HG03520 (cell line): ENCODE results near the gene C17orf75.
"Not testable (repeated sequence)": the region's sequence is repeated elsewhere in the genome, so short reads cannot be mapped to it uniquely, and the experiment has no call there.

Experiments
- ATAC-seq: cut with Tn5 transposase; IDR thresholded peaks from one replicate; pipeline ENCODE4 v1.9.1; 2021; ENCODE audit warnings: mild to moderate bottlenecking, moderate library complexity; ENCODE audit not compliant: unreplicated experiment

Gene C17orf75, protein sequence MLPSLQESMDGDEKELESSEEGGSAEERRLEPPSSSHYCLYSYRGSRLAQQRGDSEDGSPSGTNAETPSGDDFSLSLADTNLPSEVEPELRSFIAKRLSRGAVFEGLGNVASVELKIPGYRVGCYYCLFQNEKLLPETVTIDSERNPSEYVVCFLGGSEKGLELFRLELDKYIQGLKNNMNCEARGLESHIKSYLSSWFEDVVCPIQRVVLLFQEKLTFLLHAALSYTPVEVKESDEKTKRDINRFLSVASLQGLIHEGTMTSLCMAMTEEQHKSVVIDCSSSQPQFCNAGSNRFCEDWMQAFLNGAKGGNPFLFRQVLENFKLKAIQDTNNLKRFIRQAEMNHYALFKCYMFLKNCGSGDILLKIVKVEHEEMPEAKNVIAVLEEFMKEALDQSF

GRCh38 chr17:32341857-32342602 is at the start of gene C17orf75:
TSS of gene C17orf75 (minus strand) at chr17:32342173. CDS start at chr17:32342139, 34 bp downstream.
- peak; percentile 77 for ATAC-seq

- no peak for ATAC-seq
Observed at GRCh38 chr17:32388613-32389459, 46.9 kb upstream of the C17orf75 start.

DNA sequence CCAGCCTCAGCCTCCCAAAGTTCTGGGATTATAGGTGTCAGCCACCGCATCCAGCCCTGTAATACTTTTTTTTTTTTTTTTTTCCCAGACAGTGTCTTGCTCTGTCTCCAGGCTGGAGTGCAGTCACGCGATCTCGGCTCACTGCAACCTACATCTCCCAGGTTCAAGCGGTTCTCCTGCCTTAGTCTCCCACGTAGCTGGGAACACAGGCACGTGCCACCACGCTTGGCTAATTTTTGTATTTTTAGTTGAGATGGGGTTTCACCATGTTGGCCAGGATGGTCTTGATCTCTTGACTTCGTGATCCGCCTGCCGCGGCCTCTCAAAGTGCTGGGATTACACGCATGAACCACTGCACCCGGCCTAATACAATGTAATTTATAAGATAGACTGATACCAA is 46.2 kb upstream of the C17orf75 start:
- not testable (repeated sequence) for ATAC-seq

DNA sequence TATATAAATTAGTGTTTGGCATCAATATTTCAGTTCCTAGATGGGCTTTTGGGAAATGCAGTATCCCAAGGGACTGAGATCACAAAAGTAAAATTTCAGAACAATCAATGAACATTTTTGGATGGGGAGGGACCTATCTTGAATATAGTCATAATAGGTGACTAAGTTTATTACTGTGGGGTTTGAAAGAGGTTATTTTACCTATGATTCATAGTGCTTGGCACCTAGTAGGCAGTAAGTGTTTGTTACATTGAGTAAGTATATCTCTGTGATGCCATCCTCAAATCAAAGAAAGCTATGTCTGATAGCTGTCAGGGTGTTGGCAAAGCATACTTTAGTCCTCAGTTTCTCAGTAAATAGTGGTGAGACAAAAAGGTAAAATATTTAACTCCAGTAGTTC is 44.9 kb upstream of the C17orf75 start:
- ATAC-seq, result no peak

GRCh38 chr17:32385971-32386370 is 44.0 kb upstream of the C17orf75 start:
- no peak for ATAC-seq

DNA sequence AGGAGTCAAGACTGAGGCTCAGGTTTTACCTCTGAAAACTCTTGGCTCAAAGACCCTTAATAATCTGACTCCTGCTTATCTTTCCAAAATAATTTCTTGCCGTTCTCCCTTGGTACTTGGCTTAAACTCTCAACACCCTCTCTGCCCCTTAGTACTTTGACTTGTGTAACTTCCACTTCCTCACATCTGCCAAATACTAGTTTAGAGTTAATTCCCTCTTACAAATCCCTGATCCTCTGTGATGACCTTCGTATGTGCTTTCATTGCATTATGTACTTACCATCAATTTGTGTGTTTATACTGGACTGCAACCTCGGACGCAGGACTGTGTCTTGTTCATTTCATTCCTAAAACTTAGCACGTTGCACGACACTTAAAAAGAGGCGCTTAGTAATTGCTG is 43.1 kb upstream of the C17orf75 start:
- ATAC-seq, result no peak

GRCh38 chr17:32383926-32384434 is 42.0 kb upstream of the C17orf75 start:
- no peak for ATAC-seq

DNA sequence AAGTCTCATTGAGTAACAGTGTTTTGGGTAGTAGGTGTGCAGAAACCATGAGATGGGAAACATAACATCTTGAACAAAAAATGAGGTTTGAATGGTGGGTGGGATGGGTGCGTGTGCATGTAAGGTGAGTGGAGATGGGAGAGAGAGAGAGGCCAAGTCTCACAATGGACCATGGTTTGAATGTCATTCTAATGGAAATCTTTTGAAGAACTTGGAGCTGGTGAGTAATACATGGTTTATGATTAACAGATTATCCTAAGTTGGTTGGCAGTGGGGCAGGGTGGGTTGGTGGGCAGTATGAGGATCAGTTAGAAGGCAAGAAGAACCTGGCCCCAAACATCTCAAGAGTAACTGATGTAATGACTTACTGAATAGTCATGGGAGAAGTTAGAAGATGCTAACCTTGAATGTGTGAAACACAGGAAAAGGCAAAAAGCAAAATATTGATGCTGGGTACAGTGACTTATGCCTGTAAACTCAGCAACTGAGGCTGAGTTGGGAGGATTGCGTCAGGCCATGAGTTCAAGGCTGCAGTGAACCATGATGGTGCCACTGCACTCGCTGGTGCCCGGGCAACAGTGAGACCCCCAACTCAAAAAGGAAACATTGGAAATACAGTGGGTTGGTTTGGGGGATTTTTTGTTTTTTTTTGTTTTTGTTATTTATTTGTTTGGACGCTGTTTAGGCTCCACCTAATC is 40.7 kb upstream of the C17orf75 start:
- no peak for ATAC-seq

- no peak for ATAC-seq
Observed at GRCh38 chr17:32370426-32370825, 28.5 kb upstream of the C17orf75 start.

GRCh38 chr17:32361270-32361669 is 19.3 kb upstream of the C17orf75 start:
- ATAC-seq, result no peak

DNA sequence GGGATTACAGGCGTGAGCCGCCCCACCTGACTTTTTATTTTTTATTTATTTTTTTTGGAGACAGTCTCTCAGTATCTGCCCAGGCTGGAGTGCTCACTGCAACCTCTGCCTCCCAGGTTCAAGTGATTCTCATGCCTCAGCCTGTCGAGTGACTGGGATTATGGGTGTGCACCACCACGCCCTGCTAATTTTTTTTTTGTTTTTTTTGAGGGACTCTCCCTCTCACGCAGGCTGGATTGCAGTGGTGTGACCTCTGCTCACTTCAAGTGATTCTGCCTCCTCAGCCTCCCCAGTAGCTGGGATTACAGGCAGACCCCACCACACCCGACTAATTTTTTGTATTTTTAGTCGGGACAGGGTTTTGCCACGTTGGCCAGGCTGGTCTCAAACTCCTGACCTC is 15.6 kb upstream of the C17orf75 start:
- ATAC-seq, result no peak

- no peak for ATAC-seq
Observed at GRCh38 chr17:32356750-32357149, 14.8 kb upstream of the C17orf75 start.

- no peak for ATAC-seq
Observed at GRCh38 chr17:32356378-32356743, 14.4 kb upstream of the C17orf75 start.

DNA sequence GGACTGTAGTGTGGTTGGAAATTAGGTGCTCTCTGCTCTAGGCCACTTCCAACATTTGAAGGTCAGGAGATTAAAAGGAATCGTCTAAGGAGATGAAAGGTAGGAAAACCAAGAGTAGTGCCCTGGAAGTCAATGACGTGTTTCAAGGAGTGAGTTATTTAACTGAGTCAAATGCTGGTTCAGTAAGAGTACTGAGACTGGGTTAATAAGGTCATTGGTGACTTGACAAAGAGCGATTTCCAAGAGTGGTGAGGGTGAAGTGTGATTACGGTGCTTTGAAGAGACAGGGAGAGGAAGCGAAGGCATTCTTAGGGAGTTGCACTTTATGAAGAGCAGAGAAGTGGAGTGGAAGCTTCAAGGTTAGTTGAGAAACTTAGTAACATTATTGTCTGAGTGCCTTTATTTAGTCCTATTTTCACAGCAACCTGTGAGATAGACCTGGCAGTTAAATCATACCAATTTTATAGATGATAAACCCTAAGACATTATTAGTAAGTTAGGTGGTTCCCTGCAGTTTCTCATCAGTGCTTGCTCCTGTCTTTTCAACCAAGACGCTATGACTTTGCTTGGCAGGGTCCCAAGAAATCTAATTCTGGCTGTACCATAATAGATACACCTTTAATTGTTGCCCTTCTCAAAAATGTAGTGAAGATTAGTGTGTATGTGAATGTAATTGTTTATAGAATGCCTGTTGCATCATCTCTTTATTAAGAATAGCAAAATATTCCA is 13.8 kb upstream of the C17orf75 start:
- ATAC-seq, result no peak

DNA sequence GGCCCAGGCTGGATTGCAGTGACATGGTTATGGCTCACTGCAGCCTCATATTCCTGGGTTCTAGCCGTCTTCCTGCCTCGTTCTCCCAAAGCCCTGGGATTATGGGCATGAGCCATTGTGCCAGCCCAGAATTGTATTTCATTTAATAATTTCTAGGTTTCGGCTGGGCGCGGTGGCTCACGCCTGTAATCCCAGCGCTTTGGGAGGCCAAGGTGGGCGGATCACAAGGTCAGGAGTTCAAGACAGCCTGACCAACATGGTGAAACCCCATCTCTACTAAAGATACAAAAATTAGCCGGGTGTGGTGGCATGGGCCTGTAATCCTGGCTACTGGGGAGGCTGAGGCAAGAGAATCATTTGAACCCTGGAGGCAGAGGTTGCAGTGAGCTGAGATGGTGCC is 10.8 kb upstream of the C17orf75 start:
- ATAC-seq, result not testable (repeated sequence)

GRCh38 chr17:32350666-32351418 is 8.9 kb upstream of the C17orf75 start:
- no peak for ATAC-seq

DNA sequence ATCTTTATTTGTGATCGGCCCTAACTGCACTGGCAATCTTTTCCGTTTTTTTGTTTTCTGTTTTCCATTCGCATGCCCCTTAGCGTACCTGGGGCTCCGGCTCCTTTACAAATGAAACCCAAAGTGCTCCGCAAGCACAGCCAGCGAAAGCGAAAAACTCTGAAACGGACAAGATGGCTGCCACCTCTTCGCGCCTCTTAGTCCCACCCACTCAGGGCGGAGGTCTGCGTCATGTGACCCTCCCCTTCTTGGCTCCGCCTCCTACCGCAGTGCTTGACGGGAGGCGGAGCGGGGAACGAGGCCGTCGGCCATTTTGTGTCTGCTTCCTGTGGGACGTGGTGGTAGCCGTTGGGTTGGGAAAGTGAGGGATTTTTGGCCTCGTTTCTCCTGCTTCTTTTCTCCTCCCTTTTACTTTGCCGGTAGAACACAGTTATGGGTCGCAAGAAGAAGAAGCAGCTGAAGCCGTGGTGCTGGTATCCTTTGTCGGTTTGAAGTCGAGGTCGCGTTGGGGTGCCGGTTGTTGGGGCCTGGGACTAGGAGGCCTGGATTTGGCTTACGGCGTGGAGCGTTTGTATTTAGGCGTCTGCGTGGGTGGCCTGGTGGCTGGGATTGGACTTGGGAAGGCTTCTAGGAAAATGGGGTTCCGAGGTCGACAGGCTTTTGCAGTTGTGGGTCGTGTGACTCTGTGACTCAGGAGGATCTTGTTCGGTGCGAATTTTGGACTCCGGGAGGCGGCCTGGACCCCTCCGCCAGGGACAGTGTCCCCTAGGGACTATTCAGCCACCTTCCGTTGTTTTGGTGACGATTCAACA is 8.1 kb upstream of the C17orf75 start, which contains the start of gene ZNF207:
TSS of gene ZNF207 (plus strand) at position 304 of the 812 bp plus-strand sequence. CDS start at position 433, 129 bp downstream.
- peak; percentile 83 for ATAC-seq

DNA sequence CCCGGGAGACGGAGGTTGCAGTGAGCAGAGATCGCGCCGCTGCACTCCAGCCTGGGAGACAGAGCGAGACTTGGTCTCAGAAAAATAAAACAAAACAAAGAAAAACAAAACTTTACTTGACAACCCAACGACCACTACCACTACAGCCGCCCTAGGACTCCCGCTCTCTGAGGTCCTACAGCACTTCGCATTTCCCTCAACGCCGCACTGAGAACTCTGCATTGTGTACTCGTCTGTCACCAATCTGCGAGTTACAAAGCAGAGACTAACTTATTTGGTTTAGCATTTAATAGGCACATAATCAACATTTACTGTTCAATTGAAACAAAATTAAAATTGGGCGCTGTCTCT is 7.5 kb upstream of the C17orf75 start:
- no peak for ATAC-seq
